A549 (cell line): ENCODE results near the gene CHD6. TPM values are rescaled to one million over a fixed set of nuclear protein-coding genes. Genes with fewer than 3 reads are reported as not detected.

ENCODE experiments used
- ATAC-seq, 2 experiments: fragments of 200-7000 bp in 1 of 2; fragments of >200 bp in 1 of 2; cut with Nextera tagmentation in 1 of 2; cut with Tn5 transposase in 1 of 2; 3 replicates each; pipeline versions ENCODE4 v1.8.0 to v1.9.1; 2018 to 2020; ENCODE audit warnings: mild to moderate bottlenecking in 1 of 2, moderate library complexity in 1 of 2
- CTCF ChIA-PET: fragments of 300-600 bp; sonication (Branson Sonifier 250); formaldehyde crosslinking; extraction: SDS; loops from one replicate; lab custom pipeline; 2021; ENCODE audit warnings: antibody characterized with exemption, inconsistent platforms; lab: Yijun Ruan, JAX
- POLR2A ChIA-PET: fragments of 350-600 bp; formaldehyde crosslinking; extraction: SDS; loops from one replicate; lab custom pipeline; 2021; ENCODE audit warnings: antibody characterized with exemption, inconsistent platforms; lab: Yijun Ruan, JAX
- DNase-seq, 2 experiments: peaks; one replicate each; pipeline versions ENCODE4 v3.0.0 to v3.0.0-alpha.2; 2011 to 2016; ENCODE audit warnings: low read depth in 1 of 2, low spot score in 1 of 2
- FAIRE-seq: peaks from 2 replicates; lab custom pipeline; 2011; peaks lifted over from hg19 to GRCh38; lab: Jason Lieb, UNC
- H3K27ac ChIP-seq, 2 experiments: fragments of >200 bp; sonication (Bioruptor Twin); formaldehyde crosslinking; 3 replicates each; pipeline ENCODE4 v1.5.1; 2016 to 2017
- H3K4me1 ChIP-seq: fragments of >200 bp; sonication (Bioruptor Twin); formaldehyde crosslinking; 3 replicates; pipeline ENCODE4 v1.6.1; 2016
- H3K4me2 ChIP-seq: fragments of >200 bp; sonication (Bioruptor Twin); formaldehyde crosslinking; 3 replicates; pipeline ENCODE4 v1.6.1; 2016
- H3K4me3 ChIP-seq: fragments of >200 bp; sonication (Bioruptor Twin); formaldehyde crosslinking; 3 replicates; pipeline ENCODE4 v1.5.1; 2016
- H3K9me3 ChIP-seq: fragments of >200 bp; sonication (Bioruptor Twin); formaldehyde crosslinking; 3 replicates; pipeline ENCODE4 v1.6.1; 2016
- CBX2 ChIP-seq: fragments of 200-600 bp; sonication (generic); IDR thresholded peaks from 2 replicates; pipeline ENCODE4 v1.6.1; 2016; ENCODE audit warnings: low read depth, mild to moderate bottlenecking, borderline replicate concordance
- CTCF ChIP-seq: fragments of >200 bp; sonication (Bioruptor Twin); formaldehyde crosslinking; IDR thresholded peaks from 3 replicates; pipeline ENCODE4 v1.5.1; 2016
- E2F6 ChIP-seq: IDR thresholded peaks from 2 replicates; pipeline ENCODE4 v1.6.1; 2012; ENCODE audit warnings: low read depth, borderline replicate concordance
- EHF ChIP-seq: fragments of 250-450 bp; sonication (Bioruptor Pico); IDR thresholded peaks from 2 replicates; pipeline ENCODE4 v1.5.0; 2020; ENCODE audit warnings: mild to moderate bottlenecking
- EHMT2 ChIP-seq: fragments of 200-600 bp; sonication (generic); IDR thresholded peaks from 2 replicates; pipeline ENCODE4 v1.6.1; 2016; ENCODE audit warnings: antibody characterized with exemption, low read depth, mild to moderate bottlenecking, moderate library complexity
- EP300 ChIP-seq, 2 experiments: fragments of >200 bp; sonication (Bioruptor Twin); formaldehyde crosslinking; IDR thresholded peaks; 2 replicates in 1 of 2; 3 replicates in 1 of 2; pipeline ENCODE4 v1.6.1; 2016 to 2017
- ESRRA ChIP-seq: fragments of 150-350 bp; IDR thresholded peaks from 2 replicates; pipeline ENCODE4 v1.6.1; 2014; ENCODE audit warnings: mild to moderate bottlenecking, low read length, borderline replicate concordance
- FOSB ChIP-seq: fragments of 250-450 bp; sonication (Bioruptor Pico); IDR thresholded peaks from 2 replicates; pipeline ENCODE4 v1.5.0; 2020; ENCODE audit warnings: mild to moderate bottlenecking, moderate library complexity
- GATA3 ChIP-seq: IDR thresholded peaks from 2 replicates; pipeline ENCODE4 v1.6.1; 2012; ENCODE audit warnings: borderline replicate concordance
- HES2 ChIP-seq: fragments of >200 bp; sonication (Bioruptor Twin); formaldehyde crosslinking; IDR thresholded peaks from 2 replicates; pipeline ENCODE4 v1.6.1; 2016
- HOXA7 ChIP-seq: fragments of 250-450 bp; sonication (Bioruptor Pico); IDR thresholded peaks from 2 replicates; pipeline ENCODE4 v1.5.0; 2020; ENCODE audit warnings: mild to moderate bottlenecking, moderate library complexity
- HOXB5 ChIP-seq: fragments of 250-450 bp; sonication (Bioruptor Pico); IDR thresholded peaks from 2 replicates; pipeline ENCODE4 v1.5.0; 2020; ENCODE audit warnings: mild to moderate bottlenecking, moderate library complexity
- KDM1A ChIP-seq: fragments of 200-600 bp; sonication (generic); IDR thresholded peaks from 2 replicates; pipeline ENCODE4 v1.6.1; 2016; ENCODE audit warnings: low read depth, mild to moderate bottlenecking
- KDM5A ChIP-seq: fragments of 200-600 bp; sonication (generic); IDR thresholded peaks from 2 replicates; pipeline ENCODE4 v1.6.1; 2016; ENCODE audit warnings: antibody characterized with exemption, mild to moderate bottlenecking
- MAFK ChIP-seq: fragments of 450-650 bp; IDR thresholded peaks from 2 replicates; pipeline ENCODE4 v1.6.1; 2014; ENCODE audit not compliant: partially characterized antibody
- MAX ChIP-seq: IDR thresholded peaks from 2 replicates; pipeline ENCODE4 v1.6.1; 2012
- POLR2A ChIP-seq: IDR thresholded peaks from 2 replicates; pipeline ENCODE4 v1.6.1; 2012; ENCODE audit warnings: mild to moderate bottlenecking, low read length
- RFX5 ChIP-seq: fragments of 450-650 bp; IDR thresholded peaks from 2 replicates; pipeline ENCODE4 v1.7.1; 2014; ENCODE audit warnings: antibody characterized with exemption, mild to moderate bottlenecking, moderate library complexity
- SMC3 ChIP-seq: fragments of >200 bp; sonication (Bioruptor Twin); formaldehyde crosslinking; IDR thresholded peaks from 3 replicates; pipeline ENCODE4 v1.6.1; 2018; ENCODE audit warnings: inconsistent platforms
- TFCP2L1 ChIP-seq: fragments of 250-450 bp; sonication (Bioruptor Pico); IDR thresholded peaks from 2 replicates; pipeline ENCODE4 v1.5.0; 2021; ENCODE audit warnings: mild to moderate bottlenecking
- TP53 ChIP-seq: fragments of 250-450 bp; sonication (Bioruptor Pico); IDR thresholded peaks from 2 replicates; pipeline ENCODE4 v1.5.0; 2021; ENCODE audit warnings: mild to moderate bottlenecking, moderate library complexity
- ZFP36 ChIP-seq: fragments of 450-650 bp; IDR thresholded peaks from 2 replicates; pipeline ENCODE4 v1.6.1; 2014; ENCODE audit warnings: borderline replicate concordance; ENCODE audit not compliant: partially characterized antibody
- WGBS: methylation state at CpG from one replicate; pipeline ENCODE4 v1.1.6; 2017; ENCODE audit errors: missing lambda C conversion rate; 5-methylcytosine and 5-hydroxymethylcytosine counted together
- polyA plus RNA-seq, 4 experiments: library from polyadenylated mRNA; depleted of rRNA in 3 of 4; stranded (reverse); fragments of >200 nt; fragmentation: RNase III in 1 of 4; extraction: RNeasy Plus Mini Kit Qiagen cat#74134 plus additional on column Dnase treatment in 1 of 4; gene quantifications; 2 replicates in 3 of 4; 3 replicates in 1 of 4; pipeline ENCODE4 v1.2.3, GENCODE V29; 2011 to 2017
- TF ChIP-seq, protein P1 (sequence below): fragments of >200 bp; sonication (Bioruptor Twin); formaldehyde crosslinking; IDR thresholded peaks from 3 replicates; pipeline ENCODE4 v1.6.1; 2016

CHD6 gene
- polyA plus RNA-seq, 2 of the 4 experiments (the other 2 are of a cell fraction) = 8.2 to 22.6 TPM

- Histone ChIP-seq H3K4me1 (no peaks in the 10 kb centered on the region), H3K4me2 (no peak overlapping the region), H3K4me3 (no peak overlapping the region), H3K9me3 (peaks cover 7% of the 10 kb centered on the region; the same call in 1 of the 3 replicates), H3K27ac (no peak overlapping the region)
- ChIA-PET CTCF (no interaction called here), POLR2A (no interaction called here)
- DNase-seq = no peak
- ATAC-seq = no peak
- FAIRE-seq = no peak
- TF ChIP-seq EHMT2 = no peak
- no peak for TF ChIP-seq POLR2A
- no peak for TF ChIP-seq SMC3
- TF ChIP-seq HOXB5 (CRISPR knock-in tag) = no peak
- TF ChIP-seq, protein P1, sequence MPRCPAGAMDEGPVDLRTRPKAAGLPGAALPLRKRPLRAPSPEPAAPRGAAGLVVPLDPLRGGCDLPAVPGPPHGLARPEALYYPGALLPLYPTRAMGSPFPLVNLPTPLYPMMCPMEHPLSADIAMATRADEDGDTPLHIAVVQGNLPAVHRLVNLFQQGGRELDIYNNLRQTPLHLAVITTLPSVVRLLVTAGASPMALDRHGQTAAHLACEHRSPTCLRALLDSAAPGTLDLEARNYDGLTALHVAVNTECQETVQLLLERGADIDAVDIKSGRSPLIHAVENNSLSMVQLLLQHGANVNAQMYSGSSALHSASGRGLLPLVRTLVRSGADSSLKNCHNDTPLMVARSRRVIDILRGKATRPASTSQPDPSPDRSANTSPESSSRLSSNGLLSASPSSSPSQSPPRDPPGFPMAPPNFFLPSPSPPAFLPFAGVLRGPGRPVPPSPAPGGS = no peak
- no peak for TF ChIP-seq KDM1A
- WGBS = 90% methylated on average over 11 of the region's 11 CpGs
Measured at GRCh38 chr20:41532935-41533334, 85.2 kb downstream of the CHD6 start.

DNA sequence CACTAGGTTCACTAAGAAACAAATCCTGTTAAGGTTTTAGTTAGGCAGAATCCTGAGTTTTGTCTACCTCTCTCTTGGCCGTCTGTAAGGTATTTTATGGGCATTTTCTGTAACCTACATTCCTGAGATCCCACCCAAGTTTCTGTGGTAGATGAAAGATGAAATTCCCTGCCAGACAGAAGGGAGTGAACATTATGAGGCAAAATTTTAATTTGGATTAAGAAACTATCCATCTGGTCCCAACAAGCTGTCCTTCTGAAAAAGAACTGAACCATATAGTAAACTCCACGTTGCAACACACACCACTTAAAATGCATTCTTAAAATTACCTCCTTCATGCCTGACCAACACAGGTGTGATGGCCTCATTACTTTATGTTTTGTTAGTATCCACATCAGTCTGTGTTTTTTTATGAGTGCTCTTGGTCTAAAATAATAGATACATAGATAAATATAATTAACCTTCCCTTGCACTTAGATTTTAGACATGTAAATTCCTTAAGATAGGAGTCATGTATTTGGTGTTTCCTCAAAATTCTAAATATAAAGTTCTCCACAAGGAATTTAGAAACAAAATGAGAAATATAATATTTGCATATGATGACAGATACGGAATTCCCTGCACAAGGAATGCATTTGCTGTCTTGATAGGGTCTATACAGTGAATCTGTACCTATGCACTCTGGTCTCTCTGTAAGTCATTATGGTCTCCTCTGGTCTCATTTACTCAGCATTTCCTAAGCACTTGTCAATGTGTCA lies 86.5 kb downstream of the CHD6 start:
- POLR2A ChIA-PET = no interaction called here
- ATAC-seq = no peak
- DNase-seq = no peak
- 97% methylated on average over 3 of the region's 3 CpGs for WGBS
- TF ChIP-seq MAX = no peak
- TF ChIP-seq GATA3 = no peak
- no peak for TF ChIP-seq HOXA7
- no peak for TF ChIP-seq RFX5
- no peak for TF ChIP-seq EHF (CRISPR knock-in tag)
- no peak for TF ChIP-seq EP300 (IDR thresholded peaks at IDR 0.05)
- TF ChIP-seq E2F6 = no peak
- TF ChIP-seq, all 56 proteins: peak for 0
- H3K4me3 ChIP-seq = no peak overlapping the region
- H3K4me1 ChIP-seq = no peaks in the 10 kb centered on the region
- FAIRE-seq = no peak
- H3K9me3 ChIP-seq = no peaks in the 10 kb centered on the region
- CTCF ChIA-PET = no interaction called here
- no peak overlapping the region for H3K4me2 ChIP-seq
- H3K27ac ChIP-seq = no peak overlapping the region

DNA sequence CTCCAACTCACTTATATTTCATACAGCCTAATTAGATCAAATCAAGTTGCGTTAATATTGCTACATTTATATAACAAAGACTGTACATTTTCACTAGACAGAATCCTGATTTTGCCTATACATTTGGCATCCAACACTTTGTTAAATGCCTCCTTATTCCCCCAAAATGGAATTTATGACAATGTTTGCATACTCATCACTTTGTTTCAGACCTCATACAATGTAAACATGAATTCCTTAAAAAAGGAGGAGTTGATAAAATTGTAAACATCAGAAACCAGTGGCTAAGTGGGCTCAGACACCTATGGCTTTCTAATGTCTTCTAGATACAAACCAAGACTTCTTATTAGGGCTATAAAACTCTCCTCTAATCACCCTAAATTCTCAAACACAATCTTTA lies 87.3 kb downstream of the CHD6 start:
- no peak overlapping the region for H3K4me2 ChIP-seq
- ChIA-PET CTCF (no interaction called here), POLR2A (no interaction called here)
- TF ChIP-seq MAFK = peak; percentile 45
- no peak for TF ChIP-seq SMC3
- ATAC-seq = no peak
- no peaks in the 10 kb centered on the region for H3K4me1 ChIP-seq
- FAIRE-seq = no peak
- H3K27ac ChIP-seq = no peak overlapping the region
- H3K9me3 ChIP-seq = no peaks in the 10 kb centered on the region
- no peak overlapping the region for H3K4me3 ChIP-seq
- WGBS = 95% methylated on average over 1 of the region's 1 CpG
- no peak for DNase-seq

GRCh38 chr20:41526327-41526726 lies 91.8 kb downstream of the CHD6 start:
- FAIRE-seq (no peak), DNase-seq (no peak), ATAC-seq (no peak)
- Histone ChIP-seq H3K4me3 (no peak overlapping the region), H3K9me3 (no peaks in the 10 kb centered on the region), H3K4me1 (no peaks in the 10 kb centered on the region), H3K4me2 (no peak overlapping the region), H3K27ac (no peak overlapping the region)
- peak; percentile 76 for TF ChIP-seq MAFK
- TF ChIP-seq SMC3 = no peak
- WGBS = 97% methylated on average over 3 of the region's 3 CpGs
- ChIA-PET CTCF (interaction anchor here (1.2 kb wide), 1 partner anchor 96 kb away, joined by 3 read pairs; no protein-coding TSS in a partner anchor), POLR2A (no interaction called here)

DNA sequence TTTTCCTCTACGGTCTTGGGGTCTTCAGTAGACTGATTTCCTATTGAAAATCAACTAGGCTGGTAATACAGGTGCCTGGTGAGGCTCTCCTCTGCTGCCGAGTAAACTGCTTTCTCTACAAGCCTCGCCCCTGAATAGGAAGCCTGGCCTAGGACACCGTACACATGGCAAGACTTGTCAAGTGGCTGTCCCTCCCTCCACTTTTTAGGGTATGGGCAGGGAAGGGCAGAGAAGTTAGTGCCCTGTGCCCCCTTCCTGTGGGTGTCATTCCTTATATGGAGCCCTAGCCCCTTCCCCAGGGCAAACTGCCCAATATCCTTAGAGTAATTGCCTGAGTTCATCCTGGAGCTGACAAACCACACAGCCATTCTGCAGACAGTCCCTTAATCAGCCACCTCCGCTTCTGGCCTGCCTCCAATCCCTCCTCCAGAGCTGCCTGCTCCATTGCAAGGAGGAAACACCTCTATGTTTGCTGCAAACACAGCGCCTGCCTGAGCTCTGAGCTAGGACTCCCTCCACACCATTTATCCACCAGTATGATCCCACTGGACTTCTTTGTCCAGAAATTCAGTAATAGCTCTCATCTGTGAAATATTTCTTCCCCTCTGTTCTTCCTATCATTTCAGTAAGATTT lies 93.1 kb downstream of the CHD6 start:
- no peaks in the 10 kb centered on the region for H3K9me3 ChIP-seq
- ChIA-PET CTCF (no interaction called here), POLR2A (no interaction called here)
- WGBS = 88% methylated on average over 5 of the region's 6 CpGs
- FAIRE-seq (no peak), DNase-seq (no peak), ATAC-seq (no peak)
- no peak overlapping the region for H3K4me3 ChIP-seq
- no peak overlapping the region for H3K27ac ChIP-seq
- H3K4me1 ChIP-seq = no peaks in the 10 kb centered on the region
- H3K4me2 ChIP-seq = no peak overlapping the region
- no peak for TF ChIP-seq SMC3
- TF ChIP-seq TP53 (CRISPR knock-in tag) = no peak
- no peak for TF ChIP-seq POLR2A
- no peak for TF ChIP-seq ESRRA
- TF ChIP-seq CBX2 = no peak
- no peak for TF ChIP-seq FOSB (CRISPR knock-in tag)
- no peak for TF ChIP-seq HES2
- no peak for TF ChIP-seq KDM5A
- no peak for TF ChIP-seq TFCP2L1 (CRISPR knock-in tag)
- TF ChIP-seq CTCF = no peak
- no peak for TF ChIP-seq MAFK
- TF ChIP-seq HOXB5 (CRISPR knock-in tag) = no peak
- no peak for TF ChIP-seq ZFP36
